ENCODE results near the gene HDHD3.
A peak's percentile ranks its signal among the peaks of the same experiment; 100 is the strongest.
"Not testable (repeated sequence)": the region's sequence is repeated elsewhere in the genome, so short reads cannot be mapped to it uniquely, and the experiment has no call there.

Gene HDHD3

GRCh38 chr9:113376634-113377567 is at the start of gene HDHD3:
TSS of gene HDHD3 (minus strand) at chr9:113376986. CDS start at chr9:113374354, 2,632 bp downstream.
- DNase-seq (ENCODE audit: low read depth in 1 of 2, low spot score in 1 of 2): peak; percentile 49 to 68

- no peak for DNase-seq (ENCODE audit: low read depth in 1 of 2, low spot score in 1 of 2)
Observed at GRCh38 chr9:113425072-113425471, 48.3 kb upstream of the HDHD3 start.

- no peak for DNase-seq (ENCODE audit: low read depth in 1 of 2, low spot score in 1 of 2)
Observed at GRCh38 chr9:113421726-113422125, 44.9 kb upstream of the HDHD3 start.

GRCh38 chr9:113417370-113417769 is 40.6 kb upstream of the HDHD3 start:
- DNase-seq (ENCODE audit: low read depth in 1 of 2, low spot score in 1 of 2): no peak

- DNase-seq (ENCODE audit: low read depth in 1 of 2, low spot score in 1 of 2): no peak
Observed at GRCh38 chr9:113416149-113416721, 39.4 kb upstream of the HDHD3 start.

GRCh38 chr9:113410207-113410864 is 33.5 kb upstream of the HDHD3 start, which contains the start of the genes C9orf43 and POLE3:
TSS of gene C9orf43 (plus strand) at chr9:113410747. CDS start at chr9:113413494, 2,747 bp downstream.
TSS of gene POLE3 (minus strand) at chr9:113410675. CDS start at chr9:113410293, 382 bp downstream.
- DNase-seq (ENCODE audit: low read depth in 1 of 2, low spot score in 1 of 2): peak; percentile 87 to 95

- DNase-seq (ENCODE audit: low read depth in 1 of 2, low spot score in 1 of 2): no peak
Observed at GRCh38 chr9:113409883-113410206, 33.1 kb upstream of the HDHD3 start.

- no peak for DNase-seq (ENCODE audit: low read depth in 1 of 2, low spot score in 1 of 2)
Observed at GRCh38 chr9:113409481-113409880, 32.7 kb upstream of the HDHD3 start.

GRCh38 chr9:113406873-113407511 is 30.2 kb upstream of the HDHD3 start:
- not testable (repeated sequence) for DNase-seq (ENCODE audit: low read depth in 1 of 2, low spot score in 1 of 2)

- not testable (repeated sequence) for DNase-seq (ENCODE audit: low read depth in 1 of 2, low spot score in 1 of 2)
Observed at GRCh38 chr9:113406353-113406752, 29.6 kb upstream of the HDHD3 start.

- DNase-seq (ENCODE audit: low read depth in 1 of 2, low spot score in 1 of 2): no peak
Observed at GRCh38 chr9:113403646-113404045, 26.9 kb upstream of the HDHD3 start.

- peak; percentile 99 for DNase-seq (ENCODE audit: low read depth in 1 of 2, low spot score in 1 of 2)
Observed at GRCh38 chr9:113401027-113401792, 24.4 kb upstream of the HDHD3 start, which contains the start of gene ALAD. TSS of gene ALAD (minus strand) at chr9:113401284. CDS start at chr9:113393559, 7,725 bp downstream.

GRCh38 chr9:113399646-113400200 is 22.9 kb upstream of the HDHD3 start:
- DNase-seq (ENCODE audit: low read depth in 1 of 2, low spot score in 1 of 2): no peak

GRCh38 chr9:113398796-113399195 is 22.0 kb upstream of the HDHD3 start:
- DNase-seq (ENCODE audit: low read depth in 1 of 2, low spot score in 1 of 2): no peak

GRCh38 chr9:113397203-113397631 is 20.4 kb upstream of the HDHD3 start:
- DNase-seq (ENCODE audit: low read depth in 1 of 2, low spot score in 1 of 2): no peak

GRCh38 chr9:113395000-113395861 is 18.4 kb upstream of the HDHD3 start:
- DNase-seq (ENCODE audit: low read depth in 1 of 2, low spot score in 1 of 2): no peak

GRCh38 chr9:113393281-113393680 is 16.5 kb upstream of the HDHD3 start:
- no peak for DNase-seq (ENCODE audit: low read depth in 1 of 2, low spot score in 1 of 2)

- DNase-seq (ENCODE audit: low read depth in 1 of 2, low spot score in 1 of 2): no peak
Observed at GRCh38 chr9:113391917-113392316, 15.1 kb upstream of the HDHD3 start.

Measured in stimulated activated CD4-positive, alpha-beta T cell treated with anti-CD3 and anti-CD28 coated beads, Interleukin-15, amount 100 ng/mL, for 1 hour (primary cell).